GM23338 (cell line): Measurements from ENCODE around the gene SCAMP1.

Source experiments
- EZH2 ChIP-seq: fragments of 200-600 bp; sonication (generic); IDR thresholded peaks from one replicate; pipeline ENCODE4 v1.8.0; 2017; ENCODE audit warnings: antibody characterized with exemption, mild to moderate bottlenecking, low read depth; ENCODE audit not compliant: unreplicated experiment
- EZH2phosphoT487 ChIP-seq: fragments of 200-600 bp; sonication (generic); IDR thresholded peaks from one replicate; pipeline ENCODE4 v1.8.1; 2018; ENCODE audit warnings: antibody characterized with exemption; ENCODE audit not compliant: unreplicated experiment
- JUNB ChIP-seq: IDR thresholded peaks from one replicate; pipeline ENCODE4 v1.6.1; 2016; ENCODE audit warnings: antibody characterized with exemption; ENCODE audit not compliant: unreplicated experiment
- POLR2AphosphoS5 ChIP-seq: IDR thresholded peaks from 2 replicates; pipeline ENCODE4 v1.6.1; 2016; ENCODE audit warnings: antibody characterized with exemption, low read depth
- TF ChIP-seq, protein P1 (sequence below), 2 experiments: fragments of 200-600 bp in 1 of 2; sonication (generic) in 1 of 2; conservative IDR thresholded peaks; 2 replicates each; pipeline versions ENCODE4 v1.5.1 to v1.6.1; 2016 to 2017; ENCODE audit warnings: antibody characterized with exemption in 2 of 2, low read depth in 2 of 2, mild to moderate bottlenecking in 2 of 2, moderate library complexity in 1 of 2

DNA sequence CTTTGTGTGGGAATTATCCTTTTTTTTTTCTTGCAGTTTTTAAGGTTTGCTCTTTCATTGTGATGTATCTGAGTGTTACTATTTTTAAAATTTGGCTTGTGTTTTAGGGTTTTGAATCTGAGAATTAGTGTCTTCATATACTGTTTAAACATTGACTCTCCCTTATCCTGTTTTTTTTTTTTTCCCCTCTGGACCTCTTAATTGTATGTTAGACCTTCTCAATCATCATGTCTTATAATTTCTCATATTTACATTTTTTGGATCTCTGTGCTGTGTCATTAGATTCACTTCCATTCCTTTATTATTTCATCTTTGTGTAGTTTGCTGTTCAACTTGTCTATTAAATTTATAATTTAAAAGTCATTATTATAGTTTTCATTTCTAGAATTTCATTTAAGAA, 47.0 kb downstream of the SCAMP1 start:
- TF ChIP-seq, protein P1, sequence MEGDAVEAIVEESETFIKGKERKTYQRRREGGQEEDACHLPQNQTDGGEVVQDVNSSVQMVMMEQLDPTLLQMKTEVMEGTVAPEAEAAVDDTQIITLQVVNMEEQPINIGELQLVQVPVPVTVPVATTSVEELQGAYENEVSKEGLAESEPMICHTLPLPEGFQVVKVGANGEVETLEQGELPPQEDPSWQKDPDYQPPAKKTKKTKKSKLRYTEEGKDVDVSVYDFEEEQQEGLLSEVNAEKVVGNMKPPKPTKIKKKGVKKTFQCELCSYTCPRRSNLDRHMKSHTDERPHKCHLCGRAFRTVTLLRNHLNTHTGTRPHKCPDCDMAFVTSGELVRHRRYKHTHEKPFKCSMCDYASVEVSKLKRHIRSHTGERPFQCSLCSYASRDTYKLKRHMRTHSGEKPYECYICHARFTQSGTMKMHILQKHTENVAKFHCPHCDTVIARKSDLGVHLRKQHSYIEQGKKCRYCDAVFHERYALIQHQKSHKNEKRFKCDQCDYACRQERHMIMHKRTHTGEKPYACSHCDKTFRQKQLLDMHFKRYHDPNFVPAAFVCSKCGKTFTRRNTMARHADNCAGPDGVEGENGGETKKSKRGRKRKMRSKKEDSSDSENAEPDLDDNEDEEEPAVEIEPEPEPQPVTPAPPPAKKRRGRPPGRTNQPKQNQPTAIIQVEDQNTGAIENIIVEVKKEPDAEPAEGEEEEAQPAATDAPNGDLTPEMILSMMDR (conservative IDR thresholded peaks at IDR 0.05; ENCODE audit: low read depth in 2 of 2), result no peak
- TF ChIP-seq EZH2phosphoT487 (no peak), EZH2 (no peak), POLR2AphosphoS5 (no peak), JUNB (no peak)
